Trophoblast cell (in vitro differentiated cells and primary cell): ENCODE data around the gene GJD4.
A peak's percentile ranks its signal among the peaks of the same experiment; 100 is the strongest.

Experiments used
- DNase-seq, 2 donors: peaks; one replicate each; pipeline ENCODE4 v3.0.0-alpha.2; 2016
- H2AFZ ChIP-seq: 2 replicates; pipeline ENCODE4 v1.6.1; 2013; ENCODE audit warnings: low read length, moderate library complexity, mild to moderate bottlenecking; ENCODE audit not compliant: insufficient read depth, poor library complexity
- H2AK5ac ChIP-seq: 2 replicates; pipeline ENCODE4 v1.6.1; 2013; ENCODE audit warnings: mild to moderate bottlenecking, low read length
- H2BK120ac ChIP-seq: 2 replicates; pipeline ENCODE4 v1.6.1; 2013; ENCODE audit warnings: low read length, mild to moderate bottlenecking, moderate library complexity; ENCODE audit not compliant: insufficient read depth, poor library complexity
- H2BK12ac ChIP-seq: 2 replicates; pipeline ENCODE4 v1.6.1; 2013; ENCODE audit warnings: mild to moderate bottlenecking, low read length, moderate library complexity
- H2BK5ac ChIP-seq: 2 replicates; pipeline ENCODE4 v1.6.1; 2013; ENCODE audit warnings: low read length, low read depth, moderate library complexity, mild to moderate bottlenecking; ENCODE audit not compliant: poor library complexity
- H3K14ac ChIP-seq: 2 replicates; pipeline ENCODE4 v1.6.1; 2013; ENCODE audit warnings: mild to moderate bottlenecking, low read length
- H3K18ac ChIP-seq: 2 replicates; pipeline ENCODE4 v1.6.1; 2013; ENCODE audit warnings: mild to moderate bottlenecking, low read length
- H3K23ac ChIP-seq: 2 replicates; pipeline ENCODE4 v1.6.1; 2013; ENCODE audit warnings: low read length
- H3K27ac ChIP-seq: 2 replicates; pipeline ENCODE4 v1.5.1; 2013; ENCODE audit warnings: low read depth, mild to moderate bottlenecking, inconsistent platforms, low read length, moderate library complexity
- H3K27me3 ChIP-seq: 2 replicates; pipeline ENCODE4 v1.6.1; 2013; ENCODE audit warnings: inconsistent platforms, mild to moderate bottlenecking, low read length, moderate library complexity; ENCODE audit not compliant: insufficient read depth
- H3K36me3 ChIP-seq, 2 experiments: 1 replicate in 1 of 2; 2 replicates in 1 of 2; pipeline ENCODE4 v1.6.1; 2013; ENCODE audit warnings: low read length in 2 of 2, mild to moderate bottlenecking in 2 of 2, moderate library complexity in 1 of 2; ENCODE audit not compliant: insufficient read depth in 2 of 2, control insufficient read depth in 1 of 2
- H3K4ac ChIP-seq: 2 replicates; pipeline ENCODE4 v1.6.1; 2013; ENCODE audit warnings: low read depth, mild to moderate bottlenecking, low read length, moderate library complexity
- H3K4me1 ChIP-seq, 2 experiments: 1 replicate in 1 of 2; 2 replicates in 1 of 2; pipeline ENCODE4 v1.6.1; 2013; ENCODE audit warnings: low read length in 2 of 2, mild to moderate bottlenecking in 2 of 2, moderate library complexity in 1 of 2; ENCODE audit not compliant: insufficient read depth in 2 of 2, control insufficient read depth in 1 of 2
- H3K4me2 ChIP-seq: 2 replicates; pipeline ENCODE4 v1.6.1; 2013; ENCODE audit warnings: inconsistent platforms, mild to moderate bottlenecking, low read length, moderate library complexity
- H3K4me3 ChIP-seq: 2 replicates; pipeline ENCODE4 v1.5.1; 2013; ENCODE audit warnings: mild to moderate bottlenecking, low read depth, low read length, inconsistent platforms
- H3K79me1 ChIP-seq: one replicate; pipeline ENCODE4 v1.6.1; 2013; ENCODE audit warnings: low read length
- H3K79me2 ChIP-seq: 2 replicates; pipeline ENCODE4 v1.6.1; 2013; ENCODE audit warnings: low read length, mild to moderate bottlenecking; ENCODE audit not compliant: control insufficient read depth, insufficient read depth, poor library complexity
- H3K9ac ChIP-seq: 2 replicates; pipeline ENCODE4 v1.6.1; 2013; ENCODE audit warnings: mild to moderate bottlenecking, low read length
- H3K9me3 ChIP-seq: 2 replicates; pipeline ENCODE4 v1.6.1; 2013; ENCODE audit warnings: low read depth, mild to moderate bottlenecking, control low read depth, inconsistent platforms, low read length; ENCODE audit not compliant: insufficient read depth
- H4K12ac ChIP-seq: 2 replicates; pipeline ENCODE4 v1.6.1; 2013; ENCODE audit warnings: low read depth, mild to moderate bottlenecking, low read length, moderate library complexity
- H4K8ac ChIP-seq: 2 replicates; pipeline ENCODE4 v1.6.1; 2013; ENCODE audit warnings: low read depth, mild to moderate bottlenecking, low read length, moderate library complexity
- H4K91ac ChIP-seq: one replicate; pipeline ENCODE4 v1.6.1; 2013; ENCODE audit warnings: low read depth, mild to moderate bottlenecking, low read length, moderate library complexity
- WGBS: extraction: QIAGEN DNeasy Blood & Tissue Kit; methylation state at CpG from one replicate; pipeline ENCODE4 v1.1.7; 2013; ENCODE audit warnings: missing lambda C conversion rate; ENCODE audit not compliant: insufficient read length, insufficient coverage; ENCODE audit errors: extremely low coverage; 5-methylcytosine and 5-hydroxymethylcytosine counted together

The GJD4 gene

GRCh38 chr10:35652824-35653223, 47.7 kb downstream of the GJD4 start:
- Histone ChIP-seq H2AFZ (no peak overlapping the region), H3K79me1 (no peaks in the 10 kb centered on the region), H4K8ac (no peak overlapping the region), H4K12ac (no peak overlapping the region), H4K91ac (no peak overlapping the region), H3K79me2 (no peaks in the 10 kb centered on the region), H2BK120ac (no peak overlapping the region), H3K18ac (no peak overlapping the region), H3K27me3 (no peaks in the 10 kb centered on the region), H2BK5ac (no peak overlapping the region), H3K23ac (no peak overlapping the region), H3K9ac (no peak overlapping the region), H3K4ac (no peak overlapping the region), H3K4me2 (no peak overlapping the region), H3K9me3 (no peaks in the 10 kb centered on the region), H2AK5ac (no peak overlapping the region), H3K14ac (no peak overlapping the region), H2BK12ac (no peak overlapping the region), H3K27ac (no peak overlapping the region), H3K36me3 (no peaks in the 10 kb centered on the region), H3K4me1 (no peaks in the 10 kb centered on the region), H3K4me3 (no peak overlapping the region)
- DNase-seq: no peak
- 100% methylated on average over 1 of the region's 2 CpGs for WGBS

- no peak overlapping the region for H3K23ac ChIP-seq
- H3K9ac ChIP-seq: no peak overlapping the region
- H3K27ac ChIP-seq: no peak overlapping the region
- no CpG with 5 or more reads among the region's 5 CpGs for WGBS
- H4K8ac ChIP-seq: no peak overlapping the region
- DNase-seq: peak in 1 of 2 donors; percentile 62
- H3K79me2 ChIP-seq: no peaks in the 10 kb centered on the region
- no peaks in the 10 kb centered on the region for H3K36me3 ChIP-seq
- H2BK120ac ChIP-seq: no peak overlapping the region
- H2AFZ ChIP-seq: no peak overlapping the region
- H2AK5ac ChIP-seq: no peak overlapping the region
- H3K4me3 ChIP-seq: no peak overlapping the region
- no peaks in the 10 kb centered on the region for H3K27me3 ChIP-seq
- H3K9me3 ChIP-seq: peaks cover 2% of the 10 kb centered on the region
- H4K91ac ChIP-seq: no peak overlapping the region
- no peaks in the 10 kb centered on the region for H3K79me1 ChIP-seq
- no peak overlapping the region for H4K12ac ChIP-seq
- no peak overlapping the region for H3K18ac ChIP-seq
- H3K4me2 ChIP-seq: no peak overlapping the region
- no peak overlapping the region for H2BK5ac ChIP-seq
- no peaks in the 10 kb centered on the region for H3K4me1 ChIP-seq
- no peak overlapping the region for H3K14ac ChIP-seq
- H3K4ac ChIP-seq: no peak overlapping the region
- no peak overlapping the region for H2BK12ac ChIP-seq
Measured at GRCh38 chr10:35657621-35658020, 52.5 kb downstream of the GJD4 start.
